Measurements from ENCODE around the gene SRPRA. TPM values are rescaled to one million over a fixed set of nuclear protein-coding genes. Genes with fewer than 3 reads are reported as not detected.

Gene SRPRA
- total RNA-seq, 1 donor from 2014 or later: 40.0 TPM

GRCh38 chr11:126253265-126253664 is 15.4 kb downstream of the SRPRA start:
- no peaks in the 10 kb centered on the region for H3K27me3 ChIP-seq
- H3K27ac ChIP-seq: no peak overlapping the region
- Mint-ChIP-seq H3K27me3 (ENCODE audit: insufficient read depth, low read depth) (peaks cover 2% of the 10 kb centered on the region), H3K27ac (no peak overlapping the region), H3K36me3 (peaks cover 30% of the 10 kb centered on the region), H3K4me1 (no peaks in the 10 kb centered on the region), H3K4me3 (no peak overlapping the region), H3K9me3 (no peaks in the 10 kb centered on the region)
- no peak overlapping the region for H3K4me3 ChIP-seq
- H3K4me1 ChIP-seq: no peaks in the 10 kb centered on the region
- H3K9me3 ChIP-seq (ENCODE audit: low read depth): no peaks in the 10 kb centered on the region
- H3K36me3 ChIP-seq: no peaks in the 10 kb centered on the region
- H2AFZ ChIP-seq (replicated peaks): no peak overlapping the region
- no peak overlapping the region for H3K4me2 ChIP-seq
- H4K20me1 ChIP-seq (ENCODE audit: low read depth): peaks cover 5% of the 10 kb centered on the region
- DNase-seq (ENCODE audit: low spot score): no peak
- H3F3A ChIP-seq (ENCODE audit: low read depth): peaks cover 4% of the 10 kb centered on the region
- no peaks in the 10 kb centered on the region for H3K79me2 ChIP-seq (ENCODE audit: low read depth)
- TF ChIP-seq CTCF (IDR thresholded peaks at IDR 0.05): no peak
- TF ChIP-seq EZH2phosphoT487 (IDR thresholded peaks at IDR 0.05): no peak
- TF ChIP-seq EZH2 (IDR thresholded peaks at IDR 0.05): no peak
- no peak overlapping the region for H3K9ac ChIP-seq

DNA sequence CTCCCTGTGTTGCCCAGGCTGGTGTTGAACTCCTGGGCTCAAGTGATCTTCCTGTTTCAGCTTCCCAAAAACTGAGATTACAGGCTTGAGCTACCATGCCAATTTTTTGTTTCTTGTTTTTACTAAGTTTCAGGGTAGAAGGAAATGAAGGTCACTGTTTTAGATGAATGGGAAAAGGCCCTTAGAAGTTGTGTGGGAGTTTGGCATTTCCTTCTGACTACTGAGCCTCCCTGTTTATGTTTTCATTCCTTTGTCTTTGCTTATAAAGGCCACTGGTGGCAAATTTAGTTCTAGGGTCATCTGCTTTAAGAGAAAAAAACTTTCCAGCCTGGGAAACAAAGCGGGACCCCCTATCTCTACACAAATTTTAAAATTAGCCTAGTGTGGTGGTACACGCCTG is 22.1 kb downstream of the SRPRA start:
- no peak overlapping the region for H3K4me3 ChIP-seq
- H3K4me1 ChIP-seq: no peaks in the 10 kb centered on the region
- no peaks in the 10 kb centered on the region for H3K4me1 Mint-ChIP-seq
- no peak overlapping the region for H3K4me2 ChIP-seq
- no peak overlapping the region for H2AFZ ChIP-seq (replicated peaks)
- peaks cover 3% of the 10 kb centered on the region for H3K27me3 Mint-ChIP-seq (ENCODE audit: insufficient read depth, low read depth)
- no peak for TF ChIP-seq CTCF (IDR thresholded peaks at IDR 0.05)
- H3K79me2 ChIP-seq (ENCODE audit: low read depth): no peaks in the 10 kb centered on the region
- no peak overlapping the region for H3K27ac ChIP-seq
- H3K36me3 Mint-ChIP-seq: peaks cover 27% of the 10 kb centered on the region
- peaks cover 11% of the 10 kb centered on the region for H3K36me3 ChIP-seq
- H3K9ac ChIP-seq: no peak overlapping the region
- H3K27ac Mint-ChIP-seq: no peak overlapping the region
- no peaks in the 10 kb centered on the region for H4K20me1 ChIP-seq (ENCODE audit: low read depth)
- no peak overlapping the region for H3K4me3 Mint-ChIP-seq
- H3K9me3 Mint-ChIP-seq: no peaks in the 10 kb centered on the region
- no peaks in the 10 kb centered on the region for H3F3A ChIP-seq (ENCODE audit: low read depth)
- no peak for DNase-seq (ENCODE audit: low spot score)
- H3K9me3 ChIP-seq (ENCODE audit: low read depth): no peaks in the 10 kb centered on the region
- H3K27me3 ChIP-seq: no peaks in the 10 kb centered on the region

DNA sequence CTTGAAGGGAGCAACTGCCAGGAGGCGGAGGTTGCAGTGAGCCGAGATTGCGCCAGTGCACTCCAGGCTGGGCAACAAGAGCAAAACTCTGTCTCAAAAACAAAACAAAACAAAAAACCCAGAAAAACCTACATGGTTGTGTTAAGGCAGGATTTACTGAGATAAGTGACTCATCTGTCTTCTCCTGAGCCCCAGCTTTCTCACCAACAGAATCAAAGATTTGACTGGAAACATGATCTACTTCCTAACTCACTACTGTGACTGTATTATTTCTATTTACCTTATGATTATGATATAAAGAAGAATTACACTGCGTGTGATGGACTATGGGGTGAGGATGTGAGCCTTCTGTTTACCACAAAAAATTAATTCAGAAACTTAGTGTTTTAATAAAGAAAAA is 35.3 kb downstream of the SRPRA start:
- Histone ChIP-seq H3F3A (ENCODE audit: low read depth) (no peaks in the 10 kb centered on the region), H3K79me2 (ENCODE audit: low read depth) (peaks cover 26% of the 10 kb centered on the region), H3K4me1 (no peaks in the 10 kb centered on the region), H3K9ac (no peak overlapping the region), H3K4me2 (no peak overlapping the region), H3K9me3 (ENCODE audit: low read depth) (no peaks in the 10 kb centered on the region), H3K27ac (no peak overlapping the region), H2AFZ (replicated peaks) (no peak overlapping the region), H3K27me3 (no peaks in the 10 kb centered on the region), H3K4me3 (no peak overlapping the region), H4K20me1 (ENCODE audit: low read depth) (peaks cover 7% of the 10 kb centered on the region), H3K36me3 (no peaks in the 10 kb centered on the region)
- no peaks in the 10 kb centered on the region for H3K4me1 Mint-ChIP-seq
- H3K4me3 Mint-ChIP-seq: no peak overlapping the region
- H3K36me3 Mint-ChIP-seq: peaks cover 9% of the 10 kb centered on the region
- H3K27ac Mint-ChIP-seq: no peak overlapping the region
- peaks cover 2% of the 10 kb centered on the region for H3K27me3 Mint-ChIP-seq (ENCODE audit: insufficient read depth, low read depth)
- H3K9me3 Mint-ChIP-seq: no peaks in the 10 kb centered on the region
- TF ChIP-seq EZH2 (IDR thresholded peaks at IDR 0.05) (no peak), EZH2phosphoT487 (IDR thresholded peaks at IDR 0.05) (no peak), CTCF (IDR thresholded peaks at IDR 0.05) (no peak)
- DNase-seq (ENCODE audit: low spot score): no peak

- no peaks in the 10 kb centered on the region for H3K4me1 Mint-ChIP-seq
- no peak overlapping the region for H3K27ac Mint-ChIP-seq
- peaks cover 7% of the 10 kb centered on the region for H3K36me3 Mint-ChIP-seq
- Histone ChIP-seq H3K79me2 (ENCODE audit: low read depth) (peaks cover 33% of the 10 kb centered on the region), H3K4me3 (no peak overlapping the region), H3K27ac (no peak overlapping the region), H4K20me1 (ENCODE audit: low read depth) (peaks cover 7% of the 10 kb centered on the region), H3K4me1 (no peaks in the 10 kb centered on the region), H3K9me3 (ENCODE audit: low read depth) (no peaks in the 10 kb centered on the region), H3K9ac (no peak overlapping the region), H3F3A (ENCODE audit: low read depth) (no peaks in the 10 kb centered on the region), H3K27me3 (no peaks in the 10 kb centered on the region), H3K4me2 (no peak overlapping the region), H3K36me3 (no peaks in the 10 kb centered on the region), H2AFZ (replicated peaks) (no peak overlapping the region)
- no peak overlapping the region for H3K4me3 Mint-ChIP-seq
- no peaks in the 10 kb centered on the region for H3K9me3 Mint-ChIP-seq
- no peak for TF ChIP-seq EZH2 (IDR thresholded peaks at IDR 0.05)
- no peak for TF ChIP-seq CTCF (IDR thresholded peaks at IDR 0.05)
- TF ChIP-seq EZH2phosphoT487 (IDR thresholded peaks at IDR 0.05): no peak
- DNase-seq (ENCODE audit: low spot score): no peak
- peaks cover 2% of the 10 kb centered on the region for H3K27me3 Mint-ChIP-seq (ENCODE audit: insufficient read depth, low read depth)
These were observed 36.0 kb downstream of the SRPRA start for GRCh38 chr11:126232683-126233082.

Data from neural progenitor cell (in vitro differentiated cells).